Naive B cell (primary cell): Measurements from ENCODE around the gene FAM118B. TPM values are rescaled to one million over a fixed set of nuclear protein-coding genes. Genes with fewer than 3 reads are reported as not detected.
A peak's percentile ranks its signal among the peaks of the same experiment; 100 is the strongest.

Source experiments
- ATAC-seq, 2 donors: fragments of 150-1000 bp; cut with Tn5 transposase; 2 replicates each; pipeline ENCODE4 v1.10.0; 2021; ENCODE audit warnings: low read depth in 2 of 2, mild to moderate bottlenecking in 2 of 2, moderate library complexity in 2 of 2
- DNase-seq: peaks from one replicate; pipeline ENCODE4 v3.0.0; 2022
- H3K27ac Mint-ChIP-seq, 6 donors: one replicate each; pipeline ENCODE4 v1.8.0; 2020 to 2022; ENCODE audit warnings: mild to moderate bottlenecking in 6 of 6, mixed read lengths in 6 of 6, moderate library complexity in 5 of 6, inconsistent platforms in 2 of 6
- H3K27me3 Mint-ChIP-seq, 3 donors: one replicate each; pipeline ENCODE4 v1.8.0; 2021 to 2022; ENCODE audit warnings: mixed read lengths in 3 of 3, mild to moderate bottlenecking in 1 of 3
- H3K36me3 Mint-ChIP-seq, 2 donors: one replicate each; pipeline ENCODE4 v1.8.0; 2020 to 2022; ENCODE audit warnings: mixed read lengths in 2 of 2, inconsistent platforms in 1 of 2, mild to moderate bottlenecking in 1 of 2
- H3K4me1 Mint-ChIP-seq, 3 donors: one replicate each; pipeline ENCODE4 v1.8.0; 2020 to 2022; ENCODE audit warnings: mixed read lengths in 3 of 3, inconsistent platforms in 1 of 3, mild to moderate bottlenecking in 1 of 3, moderate library complexity in 1 of 3
- H3K4me3 Mint-ChIP-seq, 8 donors: one replicate each; pipeline ENCODE4 v1.8.0; 2020 to 2022; ENCODE audit warnings: mild to moderate bottlenecking in 8 of 8, mixed read lengths in 8 of 8, moderate library complexity in 8 of 8, inconsistent platforms in 2 of 8
- H3K9me3 Mint-ChIP-seq, 7 donors: one replicate each; pipeline ENCODE4 v1.8.0; 2020 to 2022; ENCODE audit warnings: mixed read lengths in 7 of 7, mild to moderate bottlenecking in 5 of 7, inconsistent platforms in 2 of 7, moderate library complexity in 1 of 7
- polyA plus RNA-seq, 6 donors: library from polyadenylated mRNA; unstranded; fragments of 300-500 nt; fragmentation: Illumina TruSeq; gene quantifications; one replicate each; pipeline ENCODE4 v1.2.3, GENCODE V29; 2021; ENCODE audit warnings: low read depth in 6 of 6

Gene FAM118B
- polyA plus RNA-seq: 10 to 100 TPM in 5 of 6 donors, 1 to 10 TPM in 1; 9.7 to 15.2 (median 11.8) TPM

DNA sequence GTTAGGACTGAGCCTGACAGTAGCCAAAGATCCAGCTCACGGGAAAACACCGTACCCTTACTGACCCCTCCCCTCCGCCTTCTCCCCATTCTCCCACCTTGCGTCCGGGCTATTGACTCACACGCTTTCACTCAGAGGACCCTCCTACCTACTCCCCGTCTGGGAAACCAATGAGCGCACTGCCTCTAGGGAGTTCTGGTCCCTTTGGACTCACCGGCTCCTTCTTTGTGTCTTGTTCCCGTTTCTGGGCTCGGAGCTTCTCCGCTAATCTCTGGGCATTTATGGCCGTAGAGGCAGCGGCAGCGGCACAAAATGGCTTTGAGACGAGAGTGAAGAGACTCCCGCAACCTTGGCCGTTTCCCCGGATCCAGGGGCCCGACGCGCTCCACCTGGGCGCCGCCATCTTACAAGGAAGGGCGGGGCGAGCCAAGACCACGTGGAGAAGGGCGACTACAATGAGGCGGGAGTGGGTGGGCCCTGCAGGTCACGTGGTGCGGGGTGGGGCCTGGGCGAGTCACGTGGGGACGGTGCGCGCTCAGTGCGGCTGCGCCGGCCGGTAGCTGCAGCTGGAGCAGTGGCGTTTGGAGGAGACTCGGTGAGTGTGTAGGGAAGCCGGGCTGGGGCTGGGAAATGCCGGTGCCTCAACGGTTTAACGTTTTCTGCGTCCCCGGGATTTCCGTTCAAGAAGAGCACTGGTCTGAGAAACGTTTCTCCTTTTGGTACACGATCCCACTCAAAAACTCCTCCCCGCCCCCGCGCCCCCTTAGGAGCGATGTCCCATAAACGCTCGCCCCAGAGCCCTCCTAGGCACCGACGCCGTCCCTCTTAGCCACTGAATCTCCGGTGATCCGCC lies at the start of gene FAM118B, which contains the start of gene RPUSD4:
Gene FAM118B (plus strand): TSS at position 547 of the 853 bp plus-strand sequence. CDS start 23,220 bp downstream, outside the sequence.
Gene RPUSD4 (minus strand): TSS at position 415 of the 853 bp plus-strand sequence. CDS start 12 bp downstream, at position 403.
- peaks cover 0 to 5% of the 10 kb centered on the region in 2 donors for H3K36me3 Mint-ChIP-seq
- ATAC-seq: peak; percentile 96
- H3K27ac Mint-ChIP-seq: peak within 1 kb of the TSS; percentile 92 to 99 (median 98)
- H3K27me3 Mint-ChIP-seq: no peaks in the 10 kb centered on the region
- DNase-seq: peak; percentile 99
- H3K9me3 Mint-ChIP-seq: no peaks in the 10 kb centered on the region
- peak within 1 kb of the TSS; percentile 98 to 100 (median 99) for H3K4me3 Mint-ChIP-seq
- peaks cover 33 to 44% (median 37%) of the 10 kb centered on the region in 3 donors for H3K4me1 Mint-ChIP-seq

GRCh38 chr11:126162306-126163030 lies 49.1 kb upstream of the FAM118B start:
- H3K4me3 Mint-ChIP-seq: peak overlapping the region in 1 of 8 donors; percentile 26
- ATAC-seq (no peak), DNase-seq (no peak)
- H3K27me3 Mint-ChIP-seq: peaks cover 0 to 9% (median 5%) of the 10 kb centered on the region in 3 donors
- no peaks in the 10 kb centered on the region for H3K9me3 Mint-ChIP-seq
- H3K27ac Mint-ChIP-seq: peak overlapping the region in 1 of 6 donors; percentile 64
- no peaks in the 10 kb centered on the region for H3K36me3 Mint-ChIP-seq
- H3K4me1 Mint-ChIP-seq: no peaks in the 10 kb centered on the region

GRCh38 chr11:126163074-126163700 lies 48.4 kb upstream of the FAM118B start:
- no peak overlapping the region for H3K27ac Mint-ChIP-seq
- no peaks in the 10 kb centered on the region for H3K4me1 Mint-ChIP-seq
- no peaks in the 10 kb centered on the region for H3K36me3 Mint-ChIP-seq
- ATAC-seq (no peak), DNase-seq (no peak)
- H3K9me3 Mint-ChIP-seq: no peaks in the 10 kb centered on the region
- no peak overlapping the region for H3K4me3 Mint-ChIP-seq
- H3K27me3 Mint-ChIP-seq: peaks cover 0 to 9% (median 9%) of the 10 kb centered on the region in 3 donors

GRCh38 chr11:126163779-126164178 lies 47.8 kb upstream of the FAM118B start:
- Mint-ChIP-seq H3K27me3 (peaks cover 4 to 9% (median 9%) of the 10 kb centered on the region in 3 donors), H3K4me1 (no peaks in the 10 kb centered on the region), H3K9me3 (peaks cover 0 to 3% (median 0%) of the 10 kb centered on the region in 7 donors), H3K4me3 (no peak overlapping the region), H3K27ac (no peak overlapping the region), H3K36me3 (no peaks in the 10 kb centered on the region)
- DNase-seq (no peak), ATAC-seq (no peak)

GRCh38 chr11:126164781-126165180 lies 46.8 kb upstream of the FAM118B start:
- Mint-ChIP-seq H3K4me3 (no peak overlapping the region), H3K9me3 (peaks cover 0 to 3% (median 0%) of the 10 kb centered on the region in 7 donors), H3K4me1 (no peaks in the 10 kb centered on the region), H3K27ac (peak overlapping the region in 1 of 6 donors; percentile 54), H3K36me3 (no peaks in the 10 kb centered on the region), H3K27me3 (peaks cover 5 to 9% (median 9%) of the 10 kb centered on the region in 3 donors)
- no peak for ATAC-seq
- no peak for DNase-seq

GRCh38 chr11:126165311-126165720 lies 46.3 kb upstream of the FAM118B start:
- Mint-ChIP-seq H3K4me3 (no peak overlapping the region), H3K27me3 (peaks cover 5 to 9% (median 9%) of the 10 kb centered on the region in 3 donors), H3K4me1 (no peaks in the 10 kb centered on the region), H3K9me3 (peaks cover 0 to 3% (median 0%) of the 10 kb centered on the region in 7 donors), H3K36me3 (no peaks in the 10 kb centered on the region), H3K27ac (peak overlapping the region in 1 of 6 donors; percentile 78)
- no peak for ATAC-seq
- DNase-seq: no peak

GRCh38 chr11:126165757-126166156 lies 45.8 kb upstream of the FAM118B start:
- ATAC-seq (no peak), DNase-seq (no peak)
- peaks cover 0 to 3% (median 0%) of the 10 kb centered on the region in 7 donors for H3K9me3 Mint-ChIP-seq
- no peak overlapping the region for H3K4me3 Mint-ChIP-seq
- H3K27me3 Mint-ChIP-seq: peaks cover 5 to 9% (median 9%) of the 10 kb centered on the region in 3 donors
- H3K4me1 Mint-ChIP-seq: no peaks in the 10 kb centered on the region
- H3K27ac Mint-ChIP-seq: peak overlapping the region in 1 of 6 donors; percentile 78
- no peaks in the 10 kb centered on the region for H3K36me3 Mint-ChIP-seq

GRCh38 chr11:126166413-126166812 lies 45.2 kb upstream of the FAM118B start:
- no peak overlapping the region for H3K27ac Mint-ChIP-seq
- H3K4me1 Mint-ChIP-seq: no peaks in the 10 kb centered on the region
- DNase-seq: no peak
- no peaks in the 10 kb centered on the region for H3K36me3 Mint-ChIP-seq
- peaks cover 5 to 9% (median 9%) of the 10 kb centered on the region in 3 donors for H3K27me3 Mint-ChIP-seq
- peaks cover 0 to 3% (median 0%) of the 10 kb centered on the region in 7 donors for H3K9me3 Mint-ChIP-seq
- no peak overlapping the region for H3K4me3 Mint-ChIP-seq
- ATAC-seq: no peak

DNA sequence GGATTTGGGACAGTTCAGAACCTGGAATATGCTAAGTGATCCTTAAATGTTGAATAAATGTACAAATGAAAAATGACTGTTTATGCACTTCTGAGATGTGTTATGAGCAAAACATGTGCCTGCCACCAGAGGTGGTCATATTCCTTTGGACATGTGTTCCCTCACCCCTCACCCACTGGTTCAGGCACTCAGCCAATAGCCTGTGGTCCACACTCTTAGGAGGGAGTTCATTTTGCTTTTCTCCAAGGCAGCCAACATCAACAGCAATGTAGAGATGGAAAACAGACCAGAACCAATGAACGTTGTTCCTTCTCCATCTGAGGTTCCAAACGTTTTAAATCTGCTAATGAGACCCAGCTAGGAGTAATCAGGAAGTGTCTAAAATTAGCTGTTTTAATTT lies 44.1 kb upstream of the FAM118B start:
- H3K36me3 Mint-ChIP-seq: no peaks in the 10 kb centered on the region
- peak overlapping the region in 1 of 6 donors; percentile 17 for H3K27ac Mint-ChIP-seq
- DNase-seq (no peak), ATAC-seq (no peak)
- no peak overlapping the region for H3K4me3 Mint-ChIP-seq
- H3K9me3 Mint-ChIP-seq: peaks cover 0 to 3% (median 0%) of the 10 kb centered on the region in 7 donors
- H3K4me1 Mint-ChIP-seq: no peaks in the 10 kb centered on the region
- H3K27me3 Mint-ChIP-seq: peaks cover 5 to 14% (median 9%) of the 10 kb centered on the region in 3 donors

DNA sequence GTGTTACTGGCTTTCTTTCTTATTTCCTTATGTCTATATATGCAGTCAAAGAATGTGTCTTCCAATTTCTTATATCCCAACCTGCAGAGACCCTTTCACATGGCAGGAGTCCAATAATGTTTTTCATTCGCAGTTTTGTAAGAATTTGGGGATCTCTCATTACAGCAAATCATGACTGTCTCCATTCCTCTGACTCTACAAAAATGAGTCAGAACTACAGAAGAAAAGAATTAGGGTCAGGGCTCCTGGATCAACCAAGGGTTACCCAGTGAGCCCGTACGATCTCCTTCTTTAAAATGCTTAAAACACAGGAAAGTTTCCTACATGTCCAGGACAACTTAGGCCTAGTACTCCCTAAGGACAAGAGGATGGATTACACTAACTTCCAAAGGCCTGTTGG lies 42.3 kb upstream of the FAM118B start:
- Mint-ChIP-seq H3K9me3 (peaks cover 0 to 3% (median 0%) of the 10 kb centered on the region in 7 donors), H3K4me1 (no peaks in the 10 kb centered on the region), H3K27ac (no peak overlapping the region), H3K4me3 (no peak overlapping the region), H3K36me3 (no peaks in the 10 kb centered on the region), H3K27me3 (peaks cover 5 to 14% (median 9%) of the 10 kb centered on the region in 3 donors)
- no peak for DNase-seq
- ATAC-seq: no peak

DNA sequence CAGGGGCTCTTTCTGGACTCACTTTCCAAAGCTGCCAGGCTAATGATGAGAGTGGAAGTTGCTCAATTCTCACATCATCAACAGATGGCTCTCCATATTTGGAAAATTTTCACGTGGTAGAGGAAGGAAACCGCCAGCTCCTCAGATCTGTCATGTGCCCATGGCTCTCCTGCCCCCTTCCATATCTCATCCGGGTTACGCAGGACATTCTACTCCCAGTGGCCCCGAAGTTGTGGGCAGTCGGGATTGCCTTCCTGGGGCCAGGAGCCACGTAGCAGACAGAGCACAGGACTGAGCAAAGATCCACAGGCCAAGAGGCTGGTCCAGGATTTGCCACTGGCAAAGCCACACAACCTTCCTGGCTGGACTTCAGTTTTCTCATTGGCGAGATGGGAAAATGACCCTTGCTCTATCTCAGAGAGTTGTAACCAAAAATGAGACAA lies 39.0 kb upstream of the FAM118B start:
- Mint-ChIP-seq H3K9me3 (peaks cover 0 to 3% (median 0%) of the 10 kb centered on the region in 7 donors), H3K4me3 (no peak overlapping the region), H3K27ac (no peak overlapping the region), H3K27me3 (peaks cover 0 to 7% (median 5%) of the 10 kb centered on the region in 3 donors), H3K36me3 (no peaks in the 10 kb centered on the region), H3K4me1 (no peaks in the 10 kb centered on the region)
- ATAC-seq: no peak
- no peak for DNase-seq

GRCh38 chr11:126173257-126173656 lies 38.3 kb upstream of the FAM118B start:
- Mint-ChIP-seq H3K36me3 (no peaks in the 10 kb centered on the region), H3K9me3 (peaks cover 0 to 3% (median 0%) of the 10 kb centered on the region in 7 donors), H3K27ac (no peak overlapping the region), H3K27me3 (peaks cover 0 to 5% (median 5%) of the 10 kb centered on the region in 3 donors), H3K4me1 (no peaks in the 10 kb centered on the region), H3K4me3 (no peak overlapping the region)
- DNase-seq: no peak
- no peak for ATAC-seq

DNA sequence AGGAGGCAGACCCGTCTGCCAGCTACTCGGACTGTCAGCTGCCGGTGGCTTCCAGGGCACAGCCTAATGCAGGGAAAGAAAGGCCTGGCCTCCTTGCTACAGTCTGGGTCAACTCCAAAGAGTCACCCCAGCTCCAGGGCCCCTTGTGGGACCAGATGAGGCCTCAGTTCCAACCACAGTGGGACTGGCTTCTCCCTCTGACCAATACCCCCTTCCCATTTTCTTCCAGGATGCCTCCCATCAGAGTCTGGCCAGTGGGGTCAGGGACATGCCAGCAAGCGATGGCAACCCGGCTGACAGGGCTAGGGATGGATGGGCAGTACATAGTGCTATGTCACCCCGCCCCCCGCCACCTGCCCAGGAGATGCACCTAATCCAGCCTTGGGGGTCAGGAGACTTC lies 36.8 kb upstream of the FAM118B start:
- Mint-ChIP-seq H3K27ac (no peak overlapping the region), H3K9me3 (peaks cover 0 to 1% (median under 1%) of the 10 kb centered on the region in 7 donors), H3K27me3 (peaks cover 0 to 5% (median 0%) of the 10 kb centered on the region in 3 donors), H3K4me1 (no peaks in the 10 kb centered on the region), H3K4me3 (no peak overlapping the region), H3K36me3 (peaks cover 0 to under 1% of the 10 kb centered on the region in 2 donors)
- ATAC-seq: no peak
- no peak for DNase-seq
